Measurements from ENCODE around the gene CD34. TPM values are rescaled to one million over a fixed set of nuclear protein-coding genes. Genes with fewer than 3 reads are reported as not detected.

CD34 gene
- total RNA-seq, 4 donors from 2014 or later = 11.1 to 31.1 (median 17.1) TPM

GRCh38 chr1:207860531-207860930 is 50.4 kb downstream of the CD34 start:
- WGBS = 93% methylated on average over 5 of the region's 5 CpGs
- DNase-seq (ENCODE audit: low spot score in 2 of 2) = no peak
- no peaks in the 10 kb centered on the region for H3K27me3 ChIP-seq
- no peaks in the 10 kb centered on the region for H3K9me3 ChIP-seq
- H3K36me3 ChIP-seq = peaks cover 27% of the 10 kb centered on the region
- peaks cover 79% of the 10 kb centered on the region for H3K4me1 ChIP-seq
- no peak overlapping the region for H3K4me3 ChIP-seq
- no peak for TF ChIP-seq POLR2AphosphoS5 (IDR thresholded peaks at IDR 0.05)
- TF ChIP-seq POLR2A (IDR thresholded peaks at IDR 0.05) = no peak
- no peak for TF ChIP-seq EP300 (IDR thresholded peaks at IDR 0.05)
- TF ChIP-seq CTCF (IDR thresholded peaks at IDR 0.05) = no peak
- H3K27ac ChIP-seq = no peak overlapping the region

- H3K9me3 ChIP-seq = no peaks in the 10 kb centered on the region
- 62% methylated on average over 4 of the region's 4 CpGs for WGBS
- H3K4me1 ChIP-seq = peaks cover 66% of the 10 kb centered on the region
- H3K36me3 ChIP-seq = peaks cover 27% of the 10 kb centered on the region
- DNase-seq (ENCODE audit: low spot score in 2 of 2) = no peak
- no peak overlapping the region for H3K27ac ChIP-seq
- H3K27me3 ChIP-seq = no peaks in the 10 kb centered on the region
- no peak overlapping the region for H3K4me3 ChIP-seq
- TF ChIP-seq CTCF (IDR thresholded peaks at IDR 0.05) (no peak), EP300 (IDR thresholded peaks at IDR 0.05) (no peak), POLR2AphosphoS5 (IDR thresholded peaks at IDR 0.05) (no peak), POLR2A (IDR thresholded peaks at IDR 0.05) (no peak)
These were observed 52.1 kb downstream of the CD34 start for GRCh38 chr1:207858806-207859205.

GRCh38 chr1:207858281-207858680 is 52.6 kb downstream of the CD34 start:
- WGBS = 60% methylated on average over 1 of the region's 1 CpG
- no peak for DNase-seq (ENCODE audit: low spot score in 2 of 2)
- Histone ChIP-seq H3K4me3 (no peak overlapping the region), H3K27me3 (no peaks in the 10 kb centered on the region), H3K4me1 (peaks cover 66% of the 10 kb centered on the region), H3K9me3 (no peaks in the 10 kb centered on the region), H3K36me3 (peaks cover 26% of the 10 kb centered on the region), H3K27ac (no peak overlapping the region)
- TF ChIP-seq POLR2AphosphoS5 (IDR thresholded peaks at IDR 0.05) = no peak
- no peak for TF ChIP-seq EP300 (IDR thresholded peaks at IDR 0.05)
- TF ChIP-seq CTCF (IDR thresholded peaks at IDR 0.05) = no peak

- H3K4me1 ChIP-seq = peaks cover 68% of the 10 kb centered on the region
- WGBS = 82% methylated on average over 7 of the region's 7 CpGs
- no peak for DNase-seq (ENCODE audit: low spot score in 2 of 2)
- H3K27me3 ChIP-seq = no peaks in the 10 kb centered on the region
- H3K4me3 ChIP-seq = no peak overlapping the region
- TF ChIP-seq POLR2A (IDR thresholded peaks at IDR 0.05) (no peak), EP300 (IDR thresholded peaks at IDR 0.05) (no peak), CTCF (IDR thresholded peaks at IDR 0.05) (no peak), POLR2AphosphoS5 (IDR thresholded peaks at IDR 0.05) (no peak)
- H3K27ac ChIP-seq = no peak overlapping the region
- H3K9me3 ChIP-seq = no peaks in the 10 kb centered on the region
- H3K36me3 ChIP-seq = peaks cover 26% of the 10 kb centered on the region
These were observed 53.5 kb downstream of the CD34 start for GRCh38 chr1:207857447-207857846.

GRCh38 chr1:207856276-207857023 is 54.5 kb downstream of the CD34 start:
- Histone ChIP-seq H3K27me3 (no peaks in the 10 kb centered on the region), H3K9me3 (no peaks in the 10 kb centered on the region), H3K36me3 (peaks cover 22% of the 10 kb centered on the region), H3K27ac (no peak overlapping the region), H3K4me3 (no peak overlapping the region), H3K4me1 (peaks cover 70% of the 10 kb centered on the region)
- DNase-seq (ENCODE audit: low spot score in 2 of 2) = no peak
- TF ChIP-seq CTCF (IDR thresholded peaks at IDR 0.05) = no peak
- no peak for TF ChIP-seq POLR2AphosphoS5 (IDR thresholded peaks at IDR 0.05)
- WGBS = 81% methylated on average over 1 of the region's 1 CpG
